Head of caudate nucleus (tissue), 42 donors: ENCODE results near the gene RORB.

Experiments
- DNase-seq, 42 donors: peaks; one replicate each; pipeline versions ENCODE4 v3.0.0 to v3.0.0-alpha.2; 2020 to 2021; ENCODE audit warnings: mixed read lengths in 7 of 42
- intact Hi-C: fragments of 100-400 bp; cut with DNase I; formaldehyde crosslinking; loops from one replicate; pipeline ENCODE4 v1.15.0; 2022

RORB gene

GRCh38 chr9:74496819-74497747 is at the start of gene RORB:
TSS of gene RORB (plus strand) at chr9:74497335. CDS start at chr9:74497977, 642 bp downstream.
- peak; percentile 71 to 96 (median 90) for DNase-seq
- intact Hi-C loops = no loop called here

DNA sequence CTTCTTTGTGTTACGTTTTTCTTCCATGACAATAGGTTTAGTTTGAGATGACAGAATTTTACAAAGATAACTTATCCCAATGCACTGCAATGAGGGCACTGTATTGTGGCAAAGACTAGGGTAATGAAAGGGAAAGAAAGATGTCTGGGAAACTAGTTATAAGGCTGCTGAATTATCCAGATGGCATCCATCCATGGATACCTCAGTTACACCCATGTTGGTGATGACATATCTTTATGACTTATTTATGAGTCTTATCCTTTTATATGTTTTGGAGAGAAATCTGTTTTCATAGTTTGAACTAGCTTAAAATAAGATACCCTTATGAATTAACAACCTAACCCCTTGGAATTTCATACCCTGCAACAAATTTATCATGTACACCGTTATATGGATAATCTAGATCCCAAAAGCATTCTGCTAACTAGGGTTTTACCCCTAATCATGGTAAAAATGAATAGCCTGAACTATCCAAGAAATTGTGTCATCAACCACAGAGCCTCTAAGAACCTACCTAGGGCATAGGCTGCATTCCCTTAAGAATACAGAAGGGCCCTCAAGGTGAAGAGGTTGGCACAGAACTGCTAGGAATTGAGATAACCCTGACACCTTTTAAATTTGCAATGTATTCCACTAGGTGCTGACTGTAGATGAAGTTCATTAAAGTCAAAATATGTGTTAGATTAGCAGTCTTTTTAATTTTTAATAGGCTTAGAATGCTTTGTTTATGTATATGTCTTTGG is 49.5 kb upstream of the RORB start:
- intact Hi-C loops = no loop called here

GRCh38 chr9:74449060-74449459 is 48.1 kb upstream of the RORB start:
- intact Hi-C loops = no loop called here
- DNase-seq = no peak

More for the DNA sequence above, 49.5 kb upstream of the RORB start:
- DNase-seq = no peak

- intact Hi-C loops = no loop called here
- DNase-seq = no peak
Measured at GRCh38 chr9:74458832-74459231, 38.3 kb upstream of the RORB start.

GRCh38 chr9:74463825-74464224 is 33.3 kb upstream of the RORB start:
- intact Hi-C loops = no loop called here

GRCh38 chr9:74478606-74479005 is 18.5 kb upstream of the RORB start:
- intact Hi-C loops = no loop called here
- no peak for DNase-seq

More at GRCh38 chr9:74463825-74464224, 33.3 kb upstream of the RORB start:
- no peak for DNase-seq

GRCh38 chr9:74479711-74480110 is 17.4 kb upstream of the RORB start:
- intact Hi-C loops = no loop called here
- no peak for DNase-seq

DNA sequence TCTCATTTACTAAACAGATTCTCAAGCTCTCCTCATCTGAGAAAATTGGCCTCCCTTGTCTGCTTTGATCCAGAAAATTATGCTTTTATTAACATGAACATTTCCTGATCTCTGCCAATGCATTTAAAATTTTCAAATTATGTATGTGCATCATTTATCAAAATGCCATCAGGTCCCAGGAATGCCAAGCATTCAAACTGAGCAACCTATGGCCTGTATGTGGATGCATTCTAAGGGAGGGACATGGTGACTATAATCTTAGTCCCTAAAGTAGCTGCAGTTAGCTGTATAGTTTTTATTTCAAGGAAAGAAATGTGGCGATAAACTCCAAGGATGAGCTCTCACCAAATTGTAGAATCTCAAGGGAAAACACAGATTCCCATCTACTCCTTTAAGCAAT is 9.7 kb upstream of the RORB start:
- no peak for DNase-seq
- intact Hi-C loops = no loop called here

GRCh38 chr9:74493512-74493911 is 3.6 kb upstream of the RORB start:
- intact Hi-C loops = no loop called here
- DNase-seq = no peak

DNA sequence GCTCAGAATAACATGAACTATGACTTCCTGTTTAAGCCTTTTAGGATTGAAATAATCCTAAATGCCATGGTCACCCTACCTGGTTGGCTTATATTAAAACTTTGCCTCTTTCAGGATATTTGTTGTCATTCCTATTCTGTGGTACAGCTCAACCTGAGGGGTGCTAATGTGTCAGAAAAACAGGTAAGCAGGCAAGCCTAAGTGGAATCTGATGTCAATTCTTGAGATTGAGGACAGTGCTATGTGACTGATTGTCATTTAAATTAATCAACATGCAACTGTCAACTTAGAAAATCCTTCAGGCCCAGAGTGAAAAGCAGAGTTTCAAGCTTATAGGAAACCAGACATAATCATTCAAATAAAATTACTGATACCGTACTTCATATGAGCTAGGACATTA is 2.6 kb upstream of the RORB start:
- no peak for DNase-seq
- intact Hi-C loops = no loop called here

DNA sequence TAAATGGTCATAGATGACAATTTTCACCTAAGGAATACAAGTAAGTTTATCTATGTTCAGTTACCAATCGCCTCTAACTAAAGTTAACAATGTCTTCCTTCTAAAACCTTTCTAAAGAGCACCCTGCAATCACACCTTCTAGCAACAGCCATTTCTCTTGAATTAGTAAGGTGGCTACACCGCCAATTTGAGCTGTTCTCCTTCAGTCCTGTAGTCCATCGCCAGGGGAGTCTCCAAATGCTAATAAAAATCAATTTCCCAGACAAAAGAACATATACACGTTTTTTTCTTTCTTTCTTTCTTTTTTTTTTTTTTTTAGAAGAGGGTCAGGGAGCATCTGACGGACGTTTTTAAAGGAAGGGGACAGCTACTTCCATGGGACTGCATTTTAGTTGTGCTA is 729 bp upstream of the RORB start:
- intact Hi-C loops = no loop called here
- peak in 1 of 42 donors; percentile 7 for DNase-seq

DNA sequence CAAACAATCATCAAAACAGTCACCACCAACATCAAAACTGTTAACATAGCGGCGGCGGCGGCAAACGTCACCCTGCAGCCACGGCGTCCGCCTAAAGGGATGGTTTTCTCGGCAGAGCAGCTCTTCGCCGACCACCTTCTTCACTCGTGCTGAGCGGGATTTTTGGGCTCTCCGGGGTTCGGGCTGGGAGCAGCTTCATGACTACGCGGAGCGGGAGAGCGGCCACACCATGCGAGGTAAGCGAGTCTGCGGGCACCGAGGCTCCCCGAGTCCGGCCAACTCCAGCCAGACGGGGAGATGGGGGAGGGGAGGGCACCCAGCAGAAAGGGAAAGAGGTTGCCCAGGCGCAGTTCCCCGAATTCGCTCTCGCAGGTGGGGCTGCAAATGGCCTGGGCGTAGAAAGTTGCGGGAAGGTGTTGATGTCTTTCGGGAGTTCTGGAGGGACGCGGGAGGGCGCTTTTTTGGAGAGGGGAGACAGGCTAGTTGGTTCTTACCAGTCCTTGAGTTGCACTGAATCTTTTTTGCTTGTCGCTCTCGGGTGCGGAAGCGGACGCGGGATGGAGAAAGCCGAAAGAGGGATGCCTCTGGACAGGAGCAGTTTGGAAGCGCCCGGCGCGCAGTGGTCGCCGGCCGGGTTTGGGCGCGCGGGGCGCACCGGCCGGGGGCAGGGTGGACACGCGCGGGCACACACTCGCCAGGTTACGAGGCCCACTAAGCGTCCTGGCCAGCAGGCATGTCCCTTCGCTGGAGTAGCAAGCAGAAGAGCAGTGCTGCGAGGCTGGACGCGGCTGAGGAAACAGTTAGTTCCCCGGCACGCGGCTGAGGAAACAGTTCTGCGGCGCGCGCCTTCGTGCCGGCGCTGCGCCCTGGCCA is 849 bp downstream of the RORB start:
- intact Hi-C loops = no loop called here
- peak in 40 of 42 donors; percentile 14 to 82 (median 48) for DNase-seq

DNA sequence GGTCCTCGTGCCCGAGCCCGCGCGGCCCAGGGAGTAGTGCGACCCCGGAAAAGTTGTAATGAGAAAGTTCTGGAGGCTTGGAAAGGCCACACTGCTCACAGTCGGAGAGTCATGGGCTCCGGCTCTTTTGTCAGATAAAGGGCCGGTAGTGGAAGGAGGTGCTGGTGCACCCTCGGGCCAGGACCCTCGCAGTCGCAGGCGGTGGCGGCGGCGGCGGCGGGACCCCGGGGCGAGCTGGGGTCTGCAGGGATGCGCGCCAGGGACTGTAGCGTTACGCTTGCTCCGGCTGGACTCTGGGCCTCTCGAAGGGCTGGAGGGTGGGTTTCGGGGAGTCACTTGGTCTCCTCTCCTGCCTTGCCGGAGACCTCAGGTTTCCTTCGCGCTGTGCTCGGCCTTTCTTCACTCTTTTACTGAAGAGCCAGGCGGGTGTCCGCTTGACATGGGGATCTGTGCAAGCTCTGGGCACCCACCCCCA is 1.5 kb downstream of the RORB start:
- peak in 6 of 42 donors; percentile 3 to 43 (median 14) for DNase-seq
- intact Hi-C loops = no loop called here

- DNase-seq = peak in 20 of 42 donors; percentile 3 to 54 (median 11)
- intact Hi-C loops = no loop called here
Measured at GRCh38 chr9:74499111-74499601, 2.0 kb downstream of the RORB start.

- intact Hi-C loops = no loop called here
- peak in 19 of 42 donors; percentile 2 to 55 (median 18) for DNase-seq
Measured at GRCh38 chr9:74499770-74500583, 2.8 kb downstream of the RORB start.

- intact Hi-C loops = no loop called here
- peak in 14 of 42 donors; percentile 2 to 59 (median 16) for DNase-seq
Measured at GRCh38 chr9:74500584-74500924, 3.4 kb downstream of the RORB start.

GRCh38 chr9:74501570-74501969 is 4.4 kb downstream of the RORB start:
- intact Hi-C loops = no loop called here

DNA sequence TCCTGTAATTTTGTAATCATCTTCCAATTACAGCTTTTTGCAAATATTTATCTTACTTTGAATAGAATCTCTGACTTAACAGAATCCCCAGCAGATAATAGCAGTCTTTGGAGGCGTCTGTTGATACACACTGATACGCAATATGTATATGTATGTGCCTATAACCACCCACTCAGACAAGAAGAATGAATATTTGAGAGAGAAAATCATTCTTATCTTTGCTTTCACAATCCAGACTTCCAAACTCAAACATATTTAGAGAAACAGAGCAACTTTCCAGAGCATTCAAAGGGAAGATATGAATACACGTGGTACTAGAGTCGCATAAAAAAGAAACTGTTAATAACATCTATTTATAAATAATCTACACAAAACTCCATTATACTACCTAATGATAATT is 6.1 kb downstream of the RORB start:
- intact Hi-C loops = no loop called here
- DNase-seq = no peak

More at GRCh38 chr9:74501570-74501969, 4.4 kb downstream of the RORB start:
- no peak for DNase-seq
